NOMO-1 treated with dmso at 0.1 percent for 144 hours (cell line): ENCODE data around the gene TC2N.
"Not testable (repeated sequence)": the region's sequence is repeated elsewhere in the genome, so short reads cannot be mapped to it uniquely, and the experiment has no call there.

ENCODE experiments used
- DNase-seq: peaks from one replicate; lab custom pipeline; 2025; ENCODE audit not compliant: unreplicated experiment; lab: John Stamatoyannopoulos, UW

The TC2N gene

DNA sequence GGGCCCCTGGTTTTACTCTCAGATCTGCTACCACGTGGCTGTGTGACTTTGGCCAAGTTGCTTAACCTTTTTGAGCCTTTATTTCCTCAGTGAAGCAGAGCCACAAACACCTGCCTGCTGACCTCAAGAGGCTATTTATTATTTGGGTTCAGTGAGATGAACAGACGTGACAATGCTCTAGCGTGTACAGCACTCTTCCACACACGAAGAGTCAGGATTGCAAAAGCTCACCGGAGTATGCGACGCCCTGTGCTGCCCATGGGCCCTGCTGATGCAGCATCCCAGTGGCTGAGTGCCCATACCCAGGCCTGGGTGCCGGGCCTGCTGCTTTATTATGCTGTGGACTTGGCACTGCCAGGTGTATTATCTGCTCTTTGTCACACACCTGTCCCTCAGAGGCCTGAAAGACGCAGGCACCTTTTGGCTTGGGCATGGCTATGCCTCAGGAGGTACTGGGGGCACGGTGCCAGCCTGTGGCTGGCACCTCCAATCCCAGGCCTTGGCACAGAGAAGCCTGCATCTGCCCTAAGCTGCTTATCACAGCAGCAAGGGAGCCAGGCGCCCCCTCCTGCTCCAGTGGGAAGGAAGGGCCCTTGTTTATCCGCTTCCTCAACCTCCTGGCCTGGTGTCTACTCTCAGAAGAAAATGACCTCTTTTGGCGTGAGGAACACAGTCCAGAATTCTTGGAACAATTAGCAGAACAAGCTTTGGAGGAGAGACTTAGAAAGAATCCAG is 22.3 kb upstream of the TC2N start:
- no peak for DNase-seq

GRCh38 chr14:91888641-91889476 is 21.5 kb upstream of the TC2N start:
- no peak for DNase-seq

DNA sequence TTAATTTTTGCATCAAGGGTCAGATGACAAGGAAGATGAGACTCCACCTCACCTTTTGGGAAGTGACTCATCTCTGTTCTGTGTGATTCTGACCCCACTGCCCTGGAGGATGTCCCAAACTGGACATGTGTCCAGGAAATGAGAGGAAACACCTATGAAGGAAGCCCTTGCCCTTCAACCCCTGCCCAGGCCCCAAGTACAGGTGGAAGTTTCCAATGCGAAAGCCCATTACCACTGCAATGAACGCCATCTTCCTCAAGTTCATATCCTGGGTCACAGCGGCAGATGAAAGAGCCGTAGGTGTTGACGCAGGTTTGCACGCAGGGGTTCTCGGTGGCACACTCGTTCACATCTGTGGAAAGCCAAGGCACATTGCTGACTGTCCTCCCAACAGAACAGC is 19.6 kb upstream of the TC2N start:
- DNase-seq, result no peak

DNA sequence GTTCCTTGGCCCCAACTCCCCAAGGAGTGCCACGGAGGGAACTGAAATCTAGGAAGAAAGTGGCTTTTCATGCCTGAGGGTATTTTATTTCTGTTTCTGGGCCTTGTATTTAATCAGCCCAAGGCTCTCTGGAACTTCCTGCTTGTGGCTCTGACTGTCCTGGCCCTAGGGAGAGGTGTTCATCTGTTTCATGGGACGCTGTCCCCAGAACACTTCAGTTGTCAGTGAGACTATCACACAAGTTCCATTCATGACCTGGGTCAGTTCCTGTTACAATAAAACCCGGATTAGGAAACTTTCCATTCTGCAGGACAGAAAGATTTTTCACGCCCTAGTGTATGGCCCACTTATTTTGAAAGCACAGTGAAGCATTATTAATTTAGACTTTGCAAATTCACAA is 18.5 kb upstream of the TC2N start:
- DNase-seq, result no peak

- DNase-seq, result no peak
These were observed 17.9 kb upstream of the TC2N start for GRCh38 chr14:91885113-91885712.

DNA sequence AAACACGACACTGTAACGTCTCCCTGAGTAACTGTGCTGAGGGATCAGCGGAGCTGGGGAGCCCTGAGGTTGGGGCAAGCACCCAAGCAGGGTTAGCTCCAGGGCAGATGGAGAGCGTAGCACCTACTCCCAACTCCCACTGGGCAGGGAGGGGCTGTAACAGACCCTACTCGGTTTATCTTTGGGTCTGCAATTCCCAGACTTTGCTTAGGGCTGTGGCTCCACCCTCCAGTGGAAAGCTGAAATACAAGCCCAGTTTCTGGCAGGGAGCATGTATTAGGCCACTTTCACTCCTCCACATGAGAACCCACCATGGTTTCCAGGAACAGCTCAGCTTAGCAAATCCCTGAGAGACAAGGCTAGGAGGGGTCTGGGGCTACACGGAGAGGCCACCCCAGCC is 17.3 kb upstream of the TC2N start:
- DNase-seq, result no peak

DNA sequence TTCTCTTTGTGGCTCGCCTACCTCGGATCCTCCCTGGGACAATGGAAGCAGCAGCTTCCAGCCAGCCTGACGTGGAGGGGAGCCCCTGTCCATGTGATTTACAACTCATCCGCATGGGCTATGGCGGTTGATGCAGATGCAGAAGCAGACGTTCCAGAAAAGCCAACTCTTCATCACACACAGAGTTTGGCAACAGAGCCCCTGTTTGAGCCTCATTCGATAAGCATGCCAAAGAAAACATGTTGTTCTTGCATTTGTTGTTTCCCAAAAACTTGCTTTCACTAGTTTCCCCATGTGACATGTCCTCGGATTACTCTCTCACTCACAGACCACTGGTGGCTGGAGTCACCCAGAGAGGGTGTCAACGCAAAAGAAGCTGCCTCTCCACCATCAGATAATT is 16.4 kb upstream of the TC2N start:
- no peak for DNase-seq

DNA sequence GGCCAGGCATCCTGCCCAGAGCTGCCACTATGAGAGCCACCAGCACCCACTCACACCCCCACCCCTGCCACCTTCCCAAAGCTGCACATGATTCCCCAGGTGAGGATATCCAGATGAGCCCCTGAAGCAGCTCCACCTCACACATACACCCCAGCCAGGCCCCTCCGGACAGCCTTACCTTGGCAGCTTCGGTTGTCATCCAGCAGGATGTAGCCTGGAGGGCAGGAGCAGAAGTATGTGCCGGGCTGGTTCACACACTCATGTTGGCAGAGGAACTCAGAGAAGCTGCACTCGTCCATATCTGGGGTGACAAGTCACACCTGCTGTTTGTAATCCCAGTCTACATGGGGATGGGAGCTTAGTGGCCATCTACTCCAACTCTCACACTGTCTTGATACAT is 15.4 kb upstream of the TC2N start:
- no peak for DNase-seq

DNA sequence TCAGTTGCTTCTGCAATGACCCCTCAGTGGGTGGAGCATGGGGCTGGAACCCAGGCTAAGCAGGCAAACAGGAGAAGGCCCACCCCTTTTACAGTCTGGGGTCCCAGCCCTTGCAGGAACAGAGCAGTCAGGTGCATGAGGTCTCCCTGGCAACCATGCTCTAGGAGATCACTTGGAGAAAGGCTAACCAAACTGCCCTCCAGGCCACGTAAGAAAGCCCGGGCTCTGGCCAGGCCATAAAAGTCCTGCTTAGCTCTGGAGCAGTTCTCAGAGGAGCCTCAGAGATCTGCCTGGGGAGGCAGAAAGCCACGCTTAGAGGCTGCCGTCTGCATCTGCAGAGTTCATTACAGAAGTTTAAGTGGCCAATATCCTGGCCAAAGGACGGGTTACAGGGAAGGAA is 15.0 kb upstream of the TC2N start:
- no peak for DNase-seq

DNA sequence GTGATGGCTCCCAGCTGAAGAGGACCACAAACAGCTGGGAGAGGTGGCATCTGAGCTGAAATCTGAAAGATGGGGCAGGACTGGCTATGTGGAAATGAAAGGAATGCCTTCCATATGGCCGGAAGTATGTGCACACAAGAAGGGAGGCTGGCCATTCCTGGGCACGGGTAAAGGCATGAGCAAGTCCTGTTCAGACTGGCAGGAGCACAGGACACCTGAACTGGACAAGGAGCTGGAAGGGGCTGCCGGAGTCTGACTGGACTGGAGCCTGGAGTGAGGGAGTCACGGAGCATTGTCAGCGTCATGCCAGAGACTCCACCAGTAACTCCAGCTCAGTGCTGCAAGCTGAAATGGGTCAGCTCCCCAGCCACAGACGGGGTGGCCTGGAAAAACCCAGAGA is 11.9 kb upstream of the TC2N start:
- no peak for DNase-seq

DNA sequence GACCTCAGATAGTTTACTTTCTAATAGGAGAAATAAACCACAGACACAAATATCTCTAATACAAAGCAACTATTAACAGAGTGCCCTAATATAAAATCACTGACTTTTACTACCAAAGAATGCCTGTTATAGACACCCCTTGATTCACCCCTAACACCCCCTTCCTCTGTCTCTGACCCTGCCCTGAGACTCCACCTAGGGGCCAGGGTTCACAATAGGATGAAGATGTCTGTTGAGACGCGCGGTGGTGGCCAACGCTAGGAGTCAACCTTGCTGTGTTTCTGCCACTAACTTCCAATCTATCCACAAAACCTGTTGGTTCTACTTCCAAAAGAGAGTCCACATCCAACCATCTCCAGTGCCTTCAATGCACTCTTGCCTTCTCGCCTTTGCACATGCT is 10.9 kb upstream of the TC2N start:
- no peak for DNase-seq

DNA sequence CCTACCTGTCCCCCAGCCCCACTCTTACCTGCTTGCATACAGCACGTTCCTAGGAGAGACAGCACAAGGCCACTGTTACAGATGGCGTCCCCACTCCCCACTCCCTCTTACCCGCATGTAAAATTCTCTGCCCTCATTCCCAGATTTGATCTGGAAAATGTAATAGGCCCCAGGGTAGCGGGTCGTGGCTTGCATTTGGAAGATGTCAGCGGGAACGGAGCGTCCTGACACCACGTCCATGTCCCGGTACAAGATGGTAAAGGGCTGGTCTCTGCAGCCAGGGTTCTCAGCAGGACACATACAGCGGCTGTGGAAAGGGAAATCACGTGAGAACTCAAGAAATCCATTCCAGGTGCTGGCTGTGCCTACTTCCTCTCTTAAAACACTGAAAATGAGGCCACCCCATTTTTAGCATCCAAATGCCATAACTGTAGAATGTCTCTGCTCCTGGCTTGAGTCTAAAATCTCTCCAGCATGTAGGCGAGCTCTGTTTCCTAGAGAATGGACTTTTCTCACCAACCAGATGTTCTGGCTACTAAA is 10.1 kb upstream of the TC2N start:
- no peak for DNase-seq

DNA sequence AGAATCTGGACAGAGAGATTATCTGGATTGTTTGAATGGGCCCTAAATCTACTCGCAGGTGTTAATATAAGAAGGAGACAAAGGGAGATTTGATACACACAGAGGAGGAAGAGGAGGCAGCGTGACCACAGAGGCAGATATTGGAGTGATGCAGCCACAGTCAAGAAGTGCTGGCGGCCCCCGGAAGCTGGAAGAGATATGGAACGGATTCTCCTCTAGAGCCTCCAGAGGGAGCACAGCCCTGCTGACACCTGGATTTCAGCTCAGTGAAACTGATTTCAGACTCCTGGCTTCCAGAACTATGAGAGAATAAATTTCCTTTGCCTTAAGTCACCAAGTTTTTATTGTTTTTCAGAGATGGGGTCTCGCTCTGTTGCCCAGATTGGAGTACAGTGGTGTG is 9.2 kb upstream of the TC2N start:
- no peak for DNase-seq

DNA sequence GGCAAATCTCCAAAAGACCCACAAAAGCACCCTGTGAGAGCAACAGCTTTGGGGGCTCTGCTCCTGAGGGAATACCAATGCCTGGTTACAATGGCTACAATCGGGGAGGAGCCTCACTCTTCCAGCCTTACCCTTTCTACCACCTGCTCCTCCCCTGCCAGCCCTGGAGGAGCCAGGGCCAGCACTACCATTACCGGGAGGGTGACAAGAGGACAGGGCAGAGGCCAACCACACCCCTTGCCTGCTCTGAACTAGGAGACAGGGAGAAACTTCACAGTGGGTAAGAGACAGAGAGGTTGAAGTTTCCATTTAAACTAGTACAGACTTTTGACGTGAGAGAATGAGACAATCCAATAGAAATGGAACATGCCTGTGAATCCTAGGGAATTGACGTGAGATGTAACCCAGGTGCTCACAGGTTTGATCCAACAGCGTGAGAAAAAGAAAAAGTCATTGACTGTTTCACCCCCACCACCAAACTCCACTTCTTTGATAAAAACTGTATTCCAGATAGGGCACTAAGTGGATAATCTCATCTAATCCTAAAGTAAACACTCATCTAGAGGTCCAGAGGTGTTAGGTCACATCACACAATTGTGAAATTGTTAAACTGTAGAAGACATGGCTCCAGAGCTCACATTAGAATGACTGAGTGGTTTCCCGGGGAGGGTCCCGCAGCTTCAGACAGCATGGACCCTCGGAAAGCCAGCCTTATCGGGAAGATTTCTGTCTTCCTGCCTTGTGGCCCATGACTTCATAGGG is 8.4 kb upstream of the TC2N start:
- DNase-seq, result no peak

GRCh38 chr14:91873471-91874415 is 6.4 kb upstream of the TC2N start:
- DNase-seq, result no peak

DNA sequence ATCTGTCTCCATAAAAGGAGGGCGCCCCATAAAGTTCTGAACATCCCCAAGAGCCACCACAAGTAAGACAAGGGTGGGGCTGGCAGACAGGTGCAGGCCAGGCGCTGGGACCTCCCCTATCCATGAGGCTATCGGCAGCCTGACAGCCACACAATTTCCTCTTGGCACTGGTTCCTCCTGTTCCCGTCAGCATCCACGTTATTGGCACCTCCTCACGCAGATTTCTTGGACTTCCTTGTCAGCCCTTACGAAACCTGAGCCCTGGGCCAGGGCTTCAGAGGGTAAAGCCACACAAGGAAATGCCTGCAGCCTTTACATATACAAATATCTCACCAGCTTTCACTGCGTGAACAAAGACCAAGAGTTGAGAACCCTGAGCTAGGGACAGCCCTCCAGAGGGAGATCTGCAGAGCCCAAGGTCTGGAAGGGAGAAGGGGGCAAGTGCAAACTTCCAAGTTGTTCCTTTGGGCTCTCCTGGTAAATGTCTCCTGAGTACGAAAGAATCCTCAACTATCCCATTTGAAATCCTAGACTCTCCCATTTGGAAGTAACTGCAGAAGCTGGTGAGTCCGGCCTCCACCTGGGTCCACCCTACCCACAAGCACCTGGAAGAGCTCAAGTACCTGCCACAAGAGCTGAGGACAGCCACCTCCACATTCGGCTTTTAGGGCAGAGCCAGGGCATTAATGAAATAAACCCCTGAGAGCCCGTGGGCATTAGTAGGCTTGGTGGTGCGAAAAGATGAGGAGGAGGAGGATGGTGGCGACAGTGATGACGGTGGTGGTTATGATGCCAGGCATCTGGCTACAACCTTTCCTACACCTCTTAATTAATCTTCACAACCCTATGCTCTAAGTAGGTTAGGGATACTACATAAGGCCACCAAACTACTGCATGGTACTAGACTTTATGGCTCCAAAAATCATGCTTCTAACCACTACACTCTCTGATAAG is 5.5 kb upstream of the TC2N start:
- peak; percentile 54 for DNase-seq

- DNase-seq, result peak; percentile 21
These were observed 4.7 kb upstream of the TC2N start for GRCh38 chr14:91872011-91872501.

GRCh38 chr14:91871401-91871800 is 4.1 kb upstream of the TC2N start:
- DNase-seq, result not testable (repeated sequence)

GRCh38 chr14:91870890-91871289 is 3.6 kb upstream of the TC2N start:
- DNase-seq, result no peak
